ENCODE results near the gene TP53I11.

Gene TP53I11

GRCh38 chr11:44976576-44976975 is 25.9 kb upstream of the TP53I11 start:
- ATAC-seq, result no peak
- no peak for TF ChIP-seq RARB (CRISPR knock-in tag; IDR thresholded peaks at IDR 0.05)
- no peak for TF ChIP-seq TOX (CRISPR knock-in tag; IDR thresholded peaks at IDR 0.05; ENCODE audit: borderline replicate concordance)
- TF ChIP-seq ESRRG (CRISPR knock-in tag; IDR thresholded peaks at IDR 0.05), result no peak
- no peak for TF ChIP-seq ZNF70 (CRISPR knock-in tag; IDR thresholded peaks at IDR 0.05)
- TF ChIP-seq OSR1 (CRISPR knock-in tag; IDR thresholded peaks at IDR 0.05), result no peak
- TF ChIP-seq BACH2 (CRISPR knock-in tag; IDR thresholded peaks at IDR 0.05; ENCODE audit: borderline replicate concordance), result no peak
- no peak for TF ChIP-seq ZFP30 (CRISPR knock-in tag; IDR thresholded peaks at IDR 0.05)
- TF ChIP-seq SNAI2 (CRISPR knock-in tag; IDR thresholded peaks at IDR 0.05), result no peak
- no peak for TF ChIP-seq CSRNP3 (CRISPR knock-in tag; IDR thresholded peaks at IDR 0.05)
- no peak for TF ChIP-seq GLIS3 (CRISPR knock-in tag; IDR thresholded peaks at IDR 0.05)
- TF ChIP-seq CSDC2 (CRISPR knock-in tag; IDR thresholded peaks at IDR 0.05), result no peak

DNA sequence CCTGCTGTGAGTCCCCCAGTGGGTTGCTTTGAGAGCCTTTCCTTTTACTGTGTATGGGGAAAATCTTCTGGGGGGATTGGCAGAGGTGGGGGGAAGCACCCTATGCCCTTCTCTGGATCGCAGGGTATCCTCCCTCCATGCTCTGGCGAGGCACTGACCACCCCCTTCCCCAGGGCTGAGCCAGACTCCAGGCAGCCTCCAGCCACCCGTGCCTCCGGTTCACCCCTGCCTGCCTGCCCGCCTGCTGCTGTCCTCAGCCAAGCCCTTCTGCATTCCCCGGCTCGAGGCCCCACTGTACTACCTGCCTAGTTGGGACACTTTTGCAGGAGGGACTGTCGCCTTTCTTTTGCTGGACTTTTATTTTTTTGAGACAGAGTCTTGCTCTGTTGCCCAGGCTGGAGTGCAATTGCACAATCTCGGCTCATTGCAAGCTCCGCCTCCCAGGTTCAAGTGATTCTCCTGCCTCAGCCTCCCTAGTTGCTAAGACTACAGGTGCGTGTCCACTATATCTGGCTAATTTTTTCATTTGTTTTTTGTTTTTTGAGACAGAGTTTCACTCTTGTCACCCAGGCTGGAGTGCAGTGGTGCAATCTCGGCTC is 23.8 kb upstream of the TP53I11 start:
- no peak for ATAC-seq

More for the DNA sequence above, 23.8 kb upstream of the TP53I11 start:
- TF ChIP-seq ESRRG (CRISPR knock-in tag; IDR thresholded peaks at IDR 0.05), result no peak
- TF ChIP-seq ISL1 (CRISPR knock-in tag; IDR thresholded peaks at IDR 0.05), result no peak
- TF ChIP-seq ARNTL (CRISPR knock-in tag; IDR thresholded peaks at IDR 0.05; ENCODE audit: borderline replicate concordance, low read depth), result no peak
- TF ChIP-seq ZC3H10 (CRISPR knock-in tag; IDR thresholded peaks at IDR 0.05), result no peak
- TF ChIP-seq ZNF8 (CRISPR knock-in tag; IDR thresholded peaks at IDR 0.05), result no peak
- no peak for TF ChIP-seq ZFP30 (CRISPR knock-in tag; IDR thresholded peaks at IDR 0.05)
- no peak for TF ChIP-seq TCF4 (CRISPR knock-in tag; IDR thresholded peaks at IDR 0.05; ENCODE audit: borderline replicate concordance)
- TF ChIP-seq, protein P1, sequence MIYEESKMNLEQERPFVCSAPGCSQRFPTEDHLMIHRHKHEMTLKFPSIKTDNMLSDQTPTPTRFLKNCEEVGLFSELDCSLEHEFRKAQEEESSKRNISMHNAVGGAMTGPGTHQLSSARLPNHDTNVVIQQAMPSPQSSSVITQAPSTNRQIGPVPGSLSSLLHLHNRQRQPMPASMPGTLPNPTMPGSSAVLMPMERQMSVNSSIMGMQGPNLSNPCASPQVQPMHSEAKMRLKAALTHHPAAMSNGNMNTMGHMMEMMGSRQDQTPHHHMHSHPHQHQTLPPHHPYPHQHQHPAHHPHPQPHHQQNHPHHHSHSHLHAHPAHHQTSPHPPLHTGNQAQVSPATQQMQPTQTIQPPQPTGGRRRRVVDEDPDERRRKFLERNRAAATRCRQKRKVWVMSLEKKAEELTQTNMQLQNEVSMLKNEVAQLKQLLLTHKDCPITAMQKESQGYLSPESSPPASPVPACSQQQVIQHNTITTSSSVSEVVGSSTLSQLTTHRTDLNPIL (CRISPR knock-in tag; IDR thresholded peaks at IDR 0.05; ENCODE audit: low read depth), result no peak
- TF ChIP-seq CSRNP3 (CRISPR knock-in tag; IDR thresholded peaks at IDR 0.05), result no peak
- no peak for TF ChIP-seq RARB (CRISPR knock-in tag; IDR thresholded peaks at IDR 0.05)
- no peak for TF ChIP-seq ZNF70 (CRISPR knock-in tag; IDR thresholded peaks at IDR 0.05)
- TF ChIP-seq, protein P2, sequence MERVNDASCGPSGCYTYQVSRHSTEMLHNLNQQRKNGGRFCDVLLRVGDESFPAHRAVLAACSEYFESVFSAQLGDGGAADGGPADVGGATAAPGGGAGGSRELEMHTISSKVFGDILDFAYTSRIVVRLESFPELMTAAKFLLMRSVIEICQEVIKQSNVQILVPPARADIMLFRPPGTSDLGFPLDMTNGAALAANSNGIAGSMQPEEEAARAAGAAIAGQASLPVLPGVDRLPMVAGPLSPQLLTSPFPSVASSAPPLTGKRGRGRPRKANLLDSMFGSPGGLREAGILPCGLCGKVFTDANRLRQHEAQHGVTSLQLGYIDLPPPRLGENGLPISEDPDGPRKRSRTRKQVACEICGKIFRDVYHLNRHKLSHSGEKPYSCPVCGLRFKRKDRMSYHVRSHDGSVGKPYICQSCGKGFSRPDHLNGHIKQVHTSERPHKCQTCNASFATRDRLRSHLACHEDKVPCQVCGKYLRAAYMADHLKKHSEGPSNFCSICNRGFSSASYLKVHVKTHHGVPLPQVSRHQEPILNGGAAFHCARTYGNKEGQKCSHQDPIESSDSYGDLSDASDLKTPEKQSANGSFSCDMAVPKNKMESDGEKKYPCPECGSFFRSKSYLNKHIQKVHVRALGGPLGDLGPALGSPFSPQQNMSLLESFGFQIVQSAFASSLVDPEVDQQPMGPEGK (CRISPR knock-in tag; IDR thresholded peaks at IDR 0.05; ENCODE audit: borderline replicate concordance), result no peak
- no peak for TF ChIP-seq GLIS3 (CRISPR knock-in tag; IDR thresholded peaks at IDR 0.05)
- no peak for TF ChIP-seq CSDC2 (CRISPR knock-in tag; IDR thresholded peaks at IDR 0.05)
- no peak for TF ChIP-seq SNAI2 (CRISPR knock-in tag; IDR thresholded peaks at IDR 0.05)
- TF ChIP-seq OSR1 (CRISPR knock-in tag; IDR thresholded peaks at IDR 0.05), result no peak
- TF ChIP-seq, protein P3, sequence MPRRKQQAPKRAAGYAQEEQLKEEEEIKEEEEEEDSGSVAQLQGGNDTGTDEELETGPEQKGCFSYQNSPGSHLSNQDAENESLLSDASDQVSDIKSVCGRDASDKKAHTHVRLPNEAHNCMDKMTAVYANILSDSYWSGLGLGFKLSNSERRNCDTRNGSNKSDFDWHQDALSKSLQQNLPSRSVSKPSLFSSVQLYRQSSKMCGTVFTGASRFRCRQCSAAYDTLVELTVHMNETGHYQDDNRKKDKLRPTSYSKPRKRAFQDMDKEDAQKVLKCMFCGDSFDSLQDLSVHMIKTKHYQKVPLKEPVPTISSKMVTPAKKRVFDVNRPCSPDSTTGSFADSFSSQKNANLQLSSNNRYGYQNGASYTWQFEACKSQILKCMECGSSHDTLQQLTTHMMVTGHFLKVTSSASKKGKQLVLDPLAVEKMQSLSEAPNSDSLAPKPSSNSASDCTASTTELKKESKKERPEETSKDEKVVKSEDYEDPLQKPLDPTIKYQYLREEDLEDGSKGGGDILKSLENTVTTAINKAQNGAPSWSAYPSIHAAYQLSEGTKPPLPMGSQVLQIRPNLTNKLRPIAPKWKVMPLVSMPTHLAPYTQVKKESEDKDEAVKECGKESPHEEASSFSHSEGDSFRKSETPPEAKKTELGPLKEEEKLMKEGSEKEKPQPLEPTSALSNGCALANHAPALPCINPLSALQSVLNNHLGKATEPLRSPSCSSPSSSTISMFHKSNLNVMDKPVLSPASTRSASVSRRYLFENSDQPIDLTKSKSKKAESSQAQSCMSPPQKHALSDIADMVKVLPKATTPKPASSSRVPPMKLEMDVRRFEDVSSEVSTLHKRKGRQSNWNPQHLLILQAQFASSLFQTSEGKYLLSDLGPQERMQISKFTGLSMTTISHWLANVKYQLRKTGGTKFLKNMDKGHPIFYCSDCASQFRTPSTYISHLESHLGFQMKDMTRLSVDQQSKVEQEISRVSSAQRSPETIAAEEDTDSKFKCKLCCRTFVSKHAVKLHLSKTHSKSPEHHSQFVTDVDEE (CRISPR knock-in tag; IDR thresholded peaks at IDR 0.05), result no peak
- TF ChIP-seq, protein P4, sequence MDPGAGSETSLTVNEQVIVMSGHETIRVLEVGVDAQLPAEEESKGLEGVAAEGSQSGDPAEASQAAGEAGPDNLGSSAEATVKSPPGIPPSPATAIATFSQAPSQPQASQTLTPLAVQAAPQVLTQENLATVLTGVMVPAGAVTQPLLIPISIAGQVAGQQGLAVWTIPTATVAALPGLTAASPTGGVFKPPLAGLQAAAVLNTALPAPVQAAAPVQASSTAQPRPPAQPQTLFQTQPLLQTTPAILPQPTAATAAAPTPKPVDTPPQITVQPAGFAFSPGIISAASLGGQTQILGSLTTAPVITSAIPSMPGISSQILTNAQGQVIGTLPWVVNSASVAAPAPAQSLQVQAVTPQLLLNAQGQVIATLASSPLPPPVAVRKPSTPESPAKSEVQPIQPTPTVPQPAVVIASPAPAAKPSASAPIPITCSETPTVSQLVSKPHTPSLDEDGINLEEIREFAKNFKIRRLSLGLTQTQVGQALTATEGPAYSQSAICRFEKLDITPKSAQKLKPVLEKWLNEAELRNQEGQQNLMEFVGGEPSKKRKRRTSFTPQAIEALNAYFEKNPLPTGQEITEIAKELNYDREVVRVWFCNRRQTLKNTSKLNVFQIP (CRISPR knock-in tag; IDR thresholded peaks at IDR 0.05; ENCODE audit: borderline replicate concordance, low read depth), result no peak
